Left ventricle myocardium inferior (tissue), 1 donor: Measurements from ENCODE around the gene SOCS3. TPM values are rescaled to one million over a fixed set of nuclear protein-coding genes. Genes with fewer than 3 reads are reported as not detected.

Experiments used
- DNase-seq: peaks from one replicate; pipeline ENCODE4 v3.0.0-alpha.2; 2020
- H3K27ac ChIP-seq: fragments of 200-600 bp; replicated peaks from 2 replicates; pipeline ENCODE4 v1.8.0; 2021
- H3K27me3 ChIP-seq: fragments of 200-600 bp; 2 replicates; pipeline ENCODE4 v1.8.0; 2021; ENCODE audit warnings: low read depth
- H3K36me3 ChIP-seq: fragments of 200-600 bp; 2 replicates; pipeline ENCODE4 v1.8.0; 2021
- H3K4me1 ChIP-seq: fragments of 200-600 bp; 2 replicates; pipeline ENCODE4 v1.8.0; 2021
- H3K4me3 ChIP-seq: fragments of 200-600 bp; 2 replicates; pipeline ENCODE4 v1.8.0; 2021; ENCODE audit warnings: mild to moderate bottlenecking, moderate library complexity
- H3K9me3 ChIP-seq: fragments of 200-600 bp; replicated peaks from 2 replicates; pipeline ENCODE4 v1.8.0; 2021
- intact Hi-C: fragments of 100-400 bp; cut with micrococcal nuclease; formaldehyde crosslinking; loops from one replicate; pipeline ENCODE4 v1.11.0; 2022
- total RNA-seq: library from RNA; stranded (reverse); fragmentation: NEBNext Ultra II Directional; extraction: Animal tissue kit (Norgen Biotek cat#: 25700); gene quantifications from one replicate; pipeline ENCODE4 v1.2.1, GENCODE V29; 2021
- TF ChIP-seq, protein P1 (sequence below): fragments of 200-600 bp; IDR thresholded peaks from 2 replicates; pipeline ENCODE4 v1.8.0; 2021; ENCODE audit warnings: antibody characterized with exemption, mild to moderate bottlenecking, borderline replicate concordance
- donor health status: DM: no; HTN: yes; CAD: no; lungs with severe emphysema.

The SOCS3 gene
- total RNA-seq, 1 donor from 2014 or later, result 9.5 TPM

DNA sequence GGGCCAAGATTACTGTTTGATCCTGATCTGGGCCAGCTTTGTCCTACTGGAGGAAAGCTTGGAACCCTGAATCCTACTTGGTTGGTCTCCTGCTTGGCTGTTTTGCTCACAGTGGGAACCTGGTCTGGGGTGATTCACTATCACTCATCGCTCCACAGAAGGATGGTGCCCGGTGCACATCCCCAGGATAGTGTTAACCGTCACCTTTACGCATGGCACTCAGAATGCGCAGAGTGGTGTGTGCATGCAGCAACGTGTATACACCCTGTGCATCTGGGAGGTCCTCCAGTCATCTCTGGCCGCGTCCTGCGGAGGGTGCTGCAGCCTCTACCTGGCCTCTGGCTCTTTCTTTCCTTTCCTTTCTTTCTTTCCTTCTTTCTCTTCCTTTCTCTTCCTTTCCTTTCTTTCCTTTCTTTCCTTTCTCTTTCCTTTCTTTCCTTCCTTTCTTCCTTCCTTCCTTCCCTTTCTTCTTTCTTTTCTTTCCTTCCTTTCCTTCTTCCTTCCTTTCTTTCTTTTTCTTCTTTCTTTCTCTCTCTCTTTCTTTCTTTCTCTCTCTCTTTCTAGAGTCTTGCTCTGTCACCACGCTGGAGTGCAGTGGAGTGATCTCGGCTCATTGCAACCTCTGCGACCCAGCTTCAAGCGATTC, 13.1 kb downstream of the SOCS3 start:
- TF ChIP-seq, protein P1, sequence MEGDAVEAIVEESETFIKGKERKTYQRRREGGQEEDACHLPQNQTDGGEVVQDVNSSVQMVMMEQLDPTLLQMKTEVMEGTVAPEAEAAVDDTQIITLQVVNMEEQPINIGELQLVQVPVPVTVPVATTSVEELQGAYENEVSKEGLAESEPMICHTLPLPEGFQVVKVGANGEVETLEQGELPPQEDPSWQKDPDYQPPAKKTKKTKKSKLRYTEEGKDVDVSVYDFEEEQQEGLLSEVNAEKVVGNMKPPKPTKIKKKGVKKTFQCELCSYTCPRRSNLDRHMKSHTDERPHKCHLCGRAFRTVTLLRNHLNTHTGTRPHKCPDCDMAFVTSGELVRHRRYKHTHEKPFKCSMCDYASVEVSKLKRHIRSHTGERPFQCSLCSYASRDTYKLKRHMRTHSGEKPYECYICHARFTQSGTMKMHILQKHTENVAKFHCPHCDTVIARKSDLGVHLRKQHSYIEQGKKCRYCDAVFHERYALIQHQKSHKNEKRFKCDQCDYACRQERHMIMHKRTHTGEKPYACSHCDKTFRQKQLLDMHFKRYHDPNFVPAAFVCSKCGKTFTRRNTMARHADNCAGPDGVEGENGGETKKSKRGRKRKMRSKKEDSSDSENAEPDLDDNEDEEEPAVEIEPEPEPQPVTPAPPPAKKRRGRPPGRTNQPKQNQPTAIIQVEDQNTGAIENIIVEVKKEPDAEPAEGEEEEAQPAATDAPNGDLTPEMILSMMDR, result no peak
- Histone ChIP-seq H3K27me3 (no peaks in the 10 kb centered on the region), H3K36me3 (no peaks in the 10 kb centered on the region), H3K4me3 (no peak overlapping the region), H3K27ac (no peak overlapping the region), H3K9me3 (no peaks in the 10 kb centered on the region), H3K4me1 (peaks cover 72% of the 10 kb centered on the region)
- DNase-seq, result no peak
- intact Hi-C loops, result no loop called here

DNA sequence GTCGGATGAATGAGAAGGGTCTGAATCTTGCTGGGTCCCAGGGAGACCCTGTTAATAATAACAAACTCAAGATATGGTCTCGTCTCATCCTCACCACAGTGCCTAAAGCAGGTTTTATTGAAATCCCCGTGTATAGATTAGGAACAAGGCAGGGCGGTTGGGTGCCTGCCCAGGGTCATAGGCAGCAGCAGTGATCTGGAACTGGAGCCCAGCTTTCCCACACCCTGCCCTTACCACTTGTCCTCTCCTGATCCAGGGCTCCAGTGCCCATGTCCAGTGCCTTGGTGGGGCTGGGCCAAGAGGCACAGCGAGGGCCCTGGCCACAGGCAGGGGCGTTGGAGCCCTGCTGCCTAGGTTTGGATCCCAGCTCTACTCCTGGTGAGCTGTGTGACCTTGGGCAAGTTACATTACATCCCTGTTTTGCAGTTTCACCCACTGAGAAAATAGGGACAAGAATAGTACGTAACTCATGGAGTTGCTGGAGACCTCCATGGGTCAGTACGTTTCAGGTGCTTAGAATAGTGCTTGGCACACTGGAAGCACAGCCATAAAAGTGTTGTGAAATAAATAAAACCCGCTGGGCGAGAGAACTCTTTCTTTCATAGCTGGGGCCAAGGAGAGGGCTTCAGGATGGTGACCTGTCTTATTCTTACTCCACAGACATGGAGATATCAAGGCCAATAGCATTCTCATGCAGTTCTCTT, 13.9 kb downstream of the SOCS3 start:
- intact Hi-C loops, result no loop called here
- H3K9me3 ChIP-seq, result no peaks in the 10 kb centered on the region
- no peak for DNase-seq
- H3K4me1 ChIP-seq, result peaks cover 69% of the 10 kb centered on the region
- TF ChIP-seq, protein P1, result no peak
- no peaks in the 10 kb centered on the region for H3K27me3 ChIP-seq
- no peak overlapping the region for H3K4me3 ChIP-seq
- no peak overlapping the region for H3K27ac ChIP-seq
- no peaks in the 10 kb centered on the region for H3K36me3 ChIP-seq

DNA sequence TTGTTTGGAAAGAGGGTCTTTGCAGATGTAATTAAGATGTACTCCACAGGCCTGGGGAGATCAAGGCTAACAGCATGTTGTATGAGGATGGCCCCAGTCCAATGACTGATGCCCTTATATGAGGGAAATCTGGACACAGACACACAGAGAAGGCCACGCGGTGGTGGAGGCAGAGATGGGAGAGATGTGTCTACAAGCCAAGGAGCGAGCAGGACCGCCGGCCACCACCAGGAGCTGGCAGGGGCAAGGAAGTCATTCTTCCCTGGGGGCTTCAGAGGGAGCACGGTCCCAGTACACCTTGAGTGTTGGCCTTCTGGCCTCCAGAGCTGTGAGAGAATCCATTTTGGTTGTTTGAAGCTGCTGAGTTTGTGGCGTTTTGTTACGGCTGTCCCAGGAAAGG, 14.7 kb downstream of the SOCS3 start:
- no peak overlapping the region for H3K4me3 ChIP-seq
- TF ChIP-seq, protein P1, result peak; percentile 12
- H3K27me3 ChIP-seq, result no peaks in the 10 kb centered on the region
- peak overlapping the region; percentile 12 for H3K27ac ChIP-seq
- H3K4me1 ChIP-seq, result peaks cover 61% of the 10 kb centered on the region
- intact Hi-C loops, result no loop called here
- H3K9me3 ChIP-seq, result no peaks in the 10 kb centered on the region
- no peak for DNase-seq
- H3K36me3 ChIP-seq, result no peaks in the 10 kb centered on the region

DNA sequence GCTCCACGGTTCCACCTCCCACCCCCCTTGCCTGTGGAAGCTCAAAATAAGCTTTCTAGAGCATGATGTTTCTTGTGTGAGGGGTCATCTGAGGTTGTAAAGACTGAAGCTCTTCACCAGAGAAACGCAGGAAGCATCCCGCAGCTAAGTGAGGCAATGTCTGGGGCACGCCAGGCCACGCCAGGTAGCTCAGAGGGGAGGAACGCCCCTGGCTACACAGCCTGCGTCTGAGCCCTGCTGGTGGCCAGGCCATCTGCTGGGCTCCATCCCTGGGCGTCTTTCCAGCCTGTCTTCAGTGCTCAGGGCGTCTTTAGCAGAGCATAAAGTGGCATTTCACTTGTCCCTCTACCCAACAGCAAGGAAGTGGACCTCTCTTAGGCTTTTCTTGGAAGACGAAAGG, 15.2 kb downstream of the SOCS3 start:
- Histone ChIP-seq H3K4me1 (peaks cover 56% of the 10 kb centered on the region), H3K27me3 (no peaks in the 10 kb centered on the region), H3K27ac (no peak overlapping the region), H3K4me3 (no peak overlapping the region), H3K9me3 (no peaks in the 10 kb centered on the region), H3K36me3 (no peaks in the 10 kb centered on the region)
- no peak for DNase-seq
- TF ChIP-seq, protein P1, result no peak
- intact Hi-C loops, result no loop called here

DNA sequence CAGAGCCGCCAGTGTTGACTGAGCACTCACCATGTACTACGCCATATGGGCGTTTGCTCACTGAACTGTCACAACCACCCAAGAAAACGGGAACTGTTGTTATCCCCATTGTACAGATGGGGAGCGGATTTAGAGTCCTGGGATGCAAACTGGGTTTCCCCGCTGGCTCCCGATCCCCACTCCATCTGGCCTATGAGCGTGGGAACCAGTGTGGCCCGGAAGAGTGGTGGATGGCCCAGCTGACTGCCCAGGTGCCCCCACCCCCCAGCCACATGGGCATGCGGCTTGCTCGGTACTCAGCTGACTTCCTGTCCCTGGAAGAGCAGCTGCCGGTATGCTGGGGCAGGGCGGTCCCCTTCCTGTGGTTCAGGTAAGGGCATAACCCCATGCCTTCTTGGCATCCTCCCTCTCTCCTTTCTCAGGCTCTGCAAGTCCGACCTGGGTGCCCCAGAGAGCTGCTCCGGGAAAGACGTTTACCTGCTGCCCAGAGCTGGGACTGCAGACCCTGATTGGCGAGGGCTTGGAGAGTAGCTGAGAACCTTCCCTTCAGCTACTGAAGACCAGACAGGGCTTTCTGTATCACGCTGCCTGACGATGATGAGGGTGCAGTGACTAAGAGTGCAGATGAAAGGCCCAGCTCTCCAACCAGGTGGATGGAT, 16.2 kb downstream of the SOCS3 start:
- H3K4me1 ChIP-seq, result peaks cover 55% of the 10 kb centered on the region
- intact Hi-C loops, result no loop called here
- H3K4me3 ChIP-seq, result peak overlapping the region; percentile 65
- no peaks in the 10 kb centered on the region for H3K27me3 ChIP-seq
- no peaks in the 10 kb centered on the region for H3K36me3 ChIP-seq
- peak overlapping the region; percentile 98 for H3K27ac ChIP-seq
- H3K9me3 ChIP-seq, result no peaks in the 10 kb centered on the region
- no peak for DNase-seq
- TF ChIP-seq, protein P1, result no peak
